Smooth muscle cell (in vitro differentiated cells): ENCODE measurements around the gene RC3H2. TPM values are rescaled to one million over a fixed set of nuclear protein-coding genes. Genes with fewer than 3 reads are reported as not detected.

Experiments
- DNase-seq: peaks from one replicate; lab custom pipeline; 2025; ENCODE audit not compliant: unreplicated experiment; lab: John Stamatoyannopoulos, UW
- H2AFZ ChIP-seq: fragments of 200-600 bp; sonication (generic); 2 replicates; pipeline ENCODE4 v1.6.0; 2016; ENCODE audit warnings: antibody characterized with exemption, low read depth, mild to moderate bottlenecking
- H3F3A ChIP-seq: fragments of 200-600 bp; sonication (generic); 2 replicates; pipeline ENCODE4 v1.6.0; 2017; ENCODE audit warnings: antibody characterized with exemption, low read depth
- H3K27ac ChIP-seq: fragments of 200-600 bp; sonication (generic); 2 replicates; pipeline ENCODE4 v1.5.1; 2016; ENCODE audit warnings: low read depth, mild to moderate bottlenecking
- H3K27me3 ChIP-seq: fragments of 200-600 bp; sonication (generic); 2 replicates; pipeline ENCODE4 v1.6.1; 2016; ENCODE audit warnings: low read depth, mild to moderate bottlenecking
- H3K36me3 ChIP-seq: fragments of 200-600 bp; sonication (generic); 2 replicates; pipeline ENCODE4 v1.5.1; 2016; ENCODE audit warnings: low read depth
- H3K4me1 ChIP-seq: fragments of 200-600 bp; sonication (generic); 2 replicates; pipeline ENCODE4 v1.5.1; 2016; ENCODE audit warnings: low read depth
- H3K4me2 ChIP-seq: fragments of 200-600 bp; sonication (generic); 2 replicates; pipeline ENCODE4 v1.6.0; 2016; ENCODE audit warnings: mild to moderate bottlenecking
- H3K4me3 ChIP-seq: fragments of 200-600 bp; sonication (generic); 2 replicates; pipeline ENCODE4 v1.5.1; 2016; ENCODE audit warnings: mild to moderate bottlenecking
- H3K79me2 ChIP-seq: fragments of 200-600 bp; sonication (generic); 2 replicates; pipeline ENCODE4 v1.6.0; 2016; ENCODE audit warnings: low read depth, mild to moderate bottlenecking
- H3K9ac ChIP-seq: fragments of 200-600 bp; sonication (generic); 2 replicates; pipeline ENCODE4 v1.6.0; 2016; ENCODE audit warnings: low read depth
- H3K9me3 ChIP-seq: fragments of 200-600 bp; sonication (generic); replicated peaks from 2 replicates; pipeline ENCODE4 v1.5.1; 2016; ENCODE audit warnings: low read depth
- H4K20me1 ChIP-seq: fragments of 200-600 bp; sonication (generic); 2 replicates; pipeline ENCODE4 v1.6.0; 2016; ENCODE audit warnings: low read depth
- WGBS: methylation state at CpG from one replicate; pipeline ENCODE4 v1.1.7; 2016; ENCODE audit warnings: low lambda C conversion rate; 5-methylcytosine and 5-hydroxymethylcytosine counted together
- polyA plus RNA-seq: library from polyadenylated mRNA; unstranded; fragments of >200 nt; fragmentation: Nextera tagmentation; extraction: Ambion mirVana; gene quantifications from 2 replicates; pipeline ENCODE4 v1.2.1, GENCODE V29; 2016
- total RNA-seq: library from RNA; depleted of rRNA; stranded (reverse); fragments of >200 nt; gene quantifications from 2 replicates; pipeline ENCODE4 v1.2.3, GENCODE V29; 2014
- TF ChIP-seq, protein P1 (sequence below): fragments of 200-600 bp; sonication (generic); IDR thresholded peaks from 2 replicates; pipeline ENCODE4 v1.5.1; 2017; ENCODE audit warnings: borderline replicate concordance, mild to moderate bottlenecking, antibody characterized with exemption; ENCODE audit not compliant: insufficient read depth, poor library complexity, severe bottlenecking

Gene RC3H2
- total and polyA plus RNA-seq, 2 experiments from 2014 or later = 15.3 to 44.7 TPM

DNA sequence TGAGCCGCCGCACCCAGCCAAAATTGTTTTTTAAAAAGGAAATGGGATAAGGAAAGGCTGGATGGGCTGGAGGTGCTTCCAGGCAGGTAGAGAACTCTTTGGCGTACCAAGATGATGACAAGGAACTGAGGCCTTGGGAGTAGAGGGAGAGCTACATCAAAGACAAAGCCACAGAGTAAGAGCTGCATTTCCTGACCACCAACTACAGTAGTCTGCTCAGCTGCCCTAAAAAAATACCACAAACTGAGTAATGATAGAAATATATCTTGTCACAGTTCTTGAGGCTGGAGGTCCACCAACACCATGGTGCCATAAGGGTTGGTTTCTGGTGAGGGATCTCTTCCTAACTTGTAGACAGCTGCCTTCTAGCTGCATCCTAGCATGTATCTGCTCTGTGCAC is 97.0 kb downstream of the RC3H2 start:
- Histone ChIP-seq H3K79me2 (no peaks in the 10 kb centered on the region), H3K9me3 (no peaks in the 10 kb centered on the region), H3K4me2 (no peak overlapping the region), H3K9ac (no peak overlapping the region), H2AFZ (no peak overlapping the region), H3K4me1 (no peaks in the 10 kb centered on the region), H4K20me1 (no peaks in the 10 kb centered on the region), H3K36me3 (no peaks in the 10 kb centered on the region), H3F3A (no peaks in the 10 kb centered on the region), H3K27me3 (no peaks in the 10 kb centered on the region), H3K4me3 (no peak overlapping the region), H3K27ac (no peak overlapping the region)
- WGBS = 96% methylated on average over 3 of the region's 3 CpGs
- TF ChIP-seq, protein P1, sequence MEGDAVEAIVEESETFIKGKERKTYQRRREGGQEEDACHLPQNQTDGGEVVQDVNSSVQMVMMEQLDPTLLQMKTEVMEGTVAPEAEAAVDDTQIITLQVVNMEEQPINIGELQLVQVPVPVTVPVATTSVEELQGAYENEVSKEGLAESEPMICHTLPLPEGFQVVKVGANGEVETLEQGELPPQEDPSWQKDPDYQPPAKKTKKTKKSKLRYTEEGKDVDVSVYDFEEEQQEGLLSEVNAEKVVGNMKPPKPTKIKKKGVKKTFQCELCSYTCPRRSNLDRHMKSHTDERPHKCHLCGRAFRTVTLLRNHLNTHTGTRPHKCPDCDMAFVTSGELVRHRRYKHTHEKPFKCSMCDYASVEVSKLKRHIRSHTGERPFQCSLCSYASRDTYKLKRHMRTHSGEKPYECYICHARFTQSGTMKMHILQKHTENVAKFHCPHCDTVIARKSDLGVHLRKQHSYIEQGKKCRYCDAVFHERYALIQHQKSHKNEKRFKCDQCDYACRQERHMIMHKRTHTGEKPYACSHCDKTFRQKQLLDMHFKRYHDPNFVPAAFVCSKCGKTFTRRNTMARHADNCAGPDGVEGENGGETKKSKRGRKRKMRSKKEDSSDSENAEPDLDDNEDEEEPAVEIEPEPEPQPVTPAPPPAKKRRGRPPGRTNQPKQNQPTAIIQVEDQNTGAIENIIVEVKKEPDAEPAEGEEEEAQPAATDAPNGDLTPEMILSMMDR = no peak
- no peak for DNase-seq

DNA sequence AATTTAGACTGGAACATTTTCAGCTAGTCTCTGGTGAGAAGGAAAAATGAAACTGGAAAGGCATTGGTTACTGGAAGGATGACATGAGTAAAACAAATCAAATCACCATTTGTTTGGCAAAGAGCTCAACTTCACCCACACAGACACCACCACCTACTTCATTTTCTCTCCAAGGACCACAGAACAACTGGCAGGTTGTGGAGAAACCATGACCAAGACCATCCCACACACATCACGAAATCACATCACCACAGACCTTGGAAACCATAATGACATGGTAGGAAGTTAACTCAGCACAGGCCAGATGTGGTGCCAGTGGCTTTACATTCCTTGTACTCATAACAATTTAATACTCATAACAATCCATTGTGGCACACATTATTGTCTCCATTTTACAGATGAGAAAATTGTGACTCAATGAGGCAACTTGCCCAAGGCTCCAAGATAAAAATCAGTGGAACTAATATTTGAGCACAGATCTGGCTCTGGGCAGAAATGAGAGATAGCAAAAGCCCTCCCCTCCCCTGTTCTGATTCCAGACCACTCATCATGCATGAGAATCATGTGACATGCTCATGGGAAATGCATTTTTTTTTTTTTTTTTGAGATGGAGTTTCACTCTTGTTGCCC is 97.8 kb downstream of the RC3H2 start:
- Histone ChIP-seq H3K9ac (no peak overlapping the region), H3K4me3 (no peak overlapping the region), H2AFZ (no peak overlapping the region), H3K36me3 (no peaks in the 10 kb centered on the region), H3K9me3 (no peaks in the 10 kb centered on the region), H4K20me1 (no peaks in the 10 kb centered on the region), H3K79me2 (no peaks in the 10 kb centered on the region), H3K4me2 (no peak overlapping the region), H3F3A (no peaks in the 10 kb centered on the region), H3K27ac (no peak overlapping the region), H3K27me3 (no peaks in the 10 kb centered on the region), H3K4me1 (no peaks in the 10 kb centered on the region)
- TF ChIP-seq, protein P1 = no peak
- DNase-seq = no peak
- 64% methylated on average over 1 of the region's 1 CpG for WGBS

DNA sequence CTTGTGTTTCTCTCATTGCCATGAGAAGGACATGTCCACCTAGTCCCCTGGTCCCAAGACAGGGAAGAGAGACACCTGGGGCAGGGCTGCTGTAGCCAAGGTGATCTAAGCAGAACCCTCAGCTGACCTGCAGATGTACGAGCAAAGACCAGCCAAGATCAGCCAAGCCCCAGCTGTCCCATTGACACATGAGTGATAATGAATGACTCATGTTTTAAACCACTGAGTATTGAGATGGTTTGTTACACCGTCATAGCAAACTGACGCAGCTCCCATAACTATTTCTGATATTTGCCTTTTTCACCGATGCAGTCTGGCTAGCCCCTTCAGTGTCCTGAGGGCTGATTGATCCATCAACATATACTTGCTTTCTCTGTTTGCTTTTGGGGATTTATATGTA is 98.5 kb downstream of the RC3H2 start:
- Histone ChIP-seq H3K27me3 (no peaks in the 10 kb centered on the region), H3K27ac (no peak overlapping the region), H3F3A (no peaks in the 10 kb centered on the region), H4K20me1 (no peaks in the 10 kb centered on the region), H3K9ac (no peak overlapping the region), H3K4me2 (no peak overlapping the region), H3K4me1 (no peaks in the 10 kb centered on the region), H3K9me3 (no peaks in the 10 kb centered on the region), H3K79me2 (no peaks in the 10 kb centered on the region), H2AFZ (no peak overlapping the region), H3K36me3 (no peaks in the 10 kb centered on the region), H3K4me3 (no peak overlapping the region)
- DNase-seq = no peak
- whole genome bisulfite sequencing = 88% methylated on average over 4 of the region's 4 CpGs
- TF ChIP-seq, protein P1 = no peak
